ENCODE results near the gene CES2. TPM values are rescaled to one million over a fixed set of nuclear protein-coding genes. Genes with fewer than 3 reads are reported as not detected.

Gene CES2
- total and polyA plus RNA-seq, 2 donors (not counting 3 experiments of a cell fraction or from before 2014, with no cell fraction given): 19.1 to 28.8 TPM

DNA sequence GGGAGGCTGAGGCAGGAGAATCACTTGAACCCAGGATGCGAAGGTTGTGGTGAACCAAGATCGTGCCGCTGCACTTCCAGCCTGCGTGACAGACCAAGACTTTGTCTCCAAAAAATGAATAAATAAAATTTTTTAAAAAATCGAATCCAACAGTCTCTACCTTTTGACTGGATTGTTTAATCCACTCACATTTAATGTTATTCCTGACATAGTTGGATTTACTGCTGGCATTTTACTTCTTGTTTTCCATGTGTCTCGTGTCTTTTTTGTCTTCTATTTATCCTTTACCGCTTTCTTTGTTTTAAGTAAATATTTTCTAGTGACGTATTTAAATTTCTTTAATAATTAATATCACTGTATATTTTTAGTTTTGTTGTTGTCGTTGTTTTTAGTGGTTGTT, 47.7 kb downstream of the CES2 start:
- H3K4me3 ChIP-seq (replicated peaks in 1 of 3; ENCODE audit: insufficient read depth in 1 of 3, low read depth in 1 of 3, low read length in 3 of 3): no peak overlapping the region
- H3K27me3 ChIP-seq (ENCODE audit: control insufficient read depth in 2 of 2, insufficient read depth in 2 of 2, low read length in 2 of 2): no peaks in the 10 kb centered on the region
- DNase-seq (ENCODE audit: low read depth, low spot score) (no peak), FAIRE-seq (no peak)
- no peaks in the 10 kb centered on the region for H3K36me3 ChIP-seq (ENCODE audit: control insufficient read depth in 2 of 2, extremely low read depth in 1 of 2, insufficient read depth in 2 of 2, low read length in 2 of 2)
- H3K27ac ChIP-seq (ENCODE audit: insufficient read depth, low read depth, low read length): no peak overlapping the region
- intact Hi-C loops (cut with micrococcal nuclease) (no loop called here), dilution Hi-C loops (cut with MboI; ENCODE audit: extremely low pct_ligation_motif_present, low sequenced_read_pairs) (no loop called here)
- CTCF ChIA-PET: interaction anchor here (0.7 to 1.7 kb wide), 2 partner anchors 29 to 172 kb away, joined by 4 to 7 read pairs; no protein-coding TSS in a partner anchor
- no peaks in the 10 kb centered on the region for H4K20me1 ChIP-seq (replicated peaks; ENCODE audit: control insufficient read depth, extremely low read depth, insufficient read depth, low read length)
- no peaks in the 10 kb centered on the region for H3K4me1 ChIP-seq (ENCODE audit: control insufficient read depth, extremely low read depth, insufficient read depth, low read length)
- H3K4me2 ChIP-seq (ENCODE audit: insufficient read depth, low read length): no peak overlapping the region
- H3K9ac ChIP-seq (replicated peaks; ENCODE audit: extremely low read depth, insufficient read depth, low read length): no peak overlapping the region
- no peaks in the 10 kb centered on the region for H3K9me3 ChIP-seq (replicated peaks; ENCODE audit: control insufficient read depth, insufficient read depth, low read length)
- BruUV-seq (replicated peaks): no TSS peak
- H3K79me2 ChIP-seq (ENCODE audit: control insufficient read depth, insufficient read depth, low read length): no peaks in the 10 kb centered on the region
- TF ChIP-seq EZH2 (IDR thresholded peaks at IDR 0.05; ENCODE audit: borderline replicate concordance, low read depth, low read length, severe bottlenecking) (no peak), MYC (IDR thresholded peaks at IDR 0.05; ENCODE audit: low read depth, low read length) (no peak), MAX (IDR thresholded peaks at IDR 0.05; ENCODE audit: insufficient read depth, insufficient read length) (no peak)
- POLR2A ChIA-PET: no interaction called here
- H2AFZ ChIP-seq (ENCODE audit: low read depth, low read length): no peak overlapping the region
- no peaks in the 10 kb centered on the region for H3K9me1 ChIP-seq (replicated peaks; ENCODE audit: control insufficient read depth, extremely low read depth, insufficient read depth, low read length)

DNA sequence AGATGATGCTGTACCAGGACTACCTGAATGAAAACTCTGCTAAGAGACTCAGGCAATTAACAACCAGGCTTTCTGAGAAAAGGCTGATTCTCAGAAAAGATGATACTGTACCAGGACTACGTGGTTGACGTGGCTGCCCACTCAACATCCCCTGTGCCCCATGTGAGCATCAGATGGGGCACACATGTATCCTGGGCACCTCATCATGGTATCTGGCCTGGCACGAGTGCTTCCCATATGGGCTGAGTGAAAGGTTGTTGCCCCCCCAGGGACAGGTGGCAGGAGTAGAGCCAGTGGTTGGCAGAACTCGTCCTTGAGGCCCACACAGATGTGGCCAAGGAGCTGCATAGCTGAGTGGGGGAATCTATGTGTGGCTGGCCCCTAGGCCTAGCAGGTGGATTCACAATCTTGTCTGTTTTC, 49.6 kb downstream of the CES2 start:
- dilution Hi-C loops (cut with MboI; ENCODE audit: extremely low pct_ligation_motif_present, low sequenced_read_pairs): no loop called here
- Histone ChIP-seq H3K4me1 (ENCODE audit: control insufficient read depth, extremely low read depth, insufficient read depth, low read length) (no peaks in the 10 kb centered on the region), H3K27ac (ENCODE audit: insufficient read depth, low read depth, low read length) (no peak overlapping the region), H3K4me2 (ENCODE audit: insufficient read depth, low read length) (no peak overlapping the region), H3K4me3 (replicated peaks in 1 of 3; ENCODE audit: insufficient read depth in 1 of 3, low read depth in 1 of 3, low read length in 3 of 3) (no peak overlapping the region), H3K79me2 (ENCODE audit: control insufficient read depth, insufficient read depth, low read length) (no peaks in the 10 kb centered on the region), H3K27me3 (ENCODE audit: control insufficient read depth in 2 of 2, insufficient read depth in 2 of 2, low read length in 2 of 2) (no peaks in the 10 kb centered on the region), H2AFZ (ENCODE audit: low read depth, low read length) (no peak overlapping the region), H3K9me1 (replicated peaks; ENCODE audit: control insufficient read depth, extremely low read depth, insufficient read depth, low read length) (no peaks in the 10 kb centered on the region), H3K9ac (replicated peaks; ENCODE audit: extremely low read depth, insufficient read depth, low read length) (no peak overlapping the region), H3K9me3 (replicated peaks; ENCODE audit: control insufficient read depth, insufficient read depth, low read length) (no peaks in the 10 kb centered on the region), H4K20me1 (replicated peaks; ENCODE audit: control insufficient read depth, extremely low read depth, insufficient read depth, low read length) (no peaks in the 10 kb centered on the region), H3K36me3 (ENCODE audit: control insufficient read depth in 2 of 2, extremely low read depth in 1 of 2, insufficient read depth in 2 of 2, low read length in 2 of 2) (no peaks in the 10 kb centered on the region)
- POLR2A ChIA-PET: no interaction called here
- BruUV-seq (replicated peaks): no TSS peak
- intact Hi-C loops (cut with micrococcal nuclease): no loop called here
- FAIRE-seq (no peak), DNase-seq (ENCODE audit: low read depth, low spot score) (no peak)
- CTCF ChIA-PET: interaction anchor here (1.4 to 1.7 kb wide), 3 partner anchors 28 to 170 kb away, joined by 4 to 7 read pairs (median 7); no protein-coding TSS in a partner anchor
- TF ChIP-seq FOS (IDR thresholded peaks at IDR 0.05; ENCODE audit: borderline replicate concordance, insufficient read depth, low read length) (no peak), POLR2AphosphoS5 (IDR thresholded peaks at IDR 0.05; ENCODE audit: insufficient read depth, low read depth, low read length) (no peak), POLR2A (IDR thresholded peaks at IDR 0.05; ENCODE audit: low read depth, low read length) (no peak), MAX (IDR thresholded peaks at IDR 0.05; ENCODE audit: insufficient read depth, insufficient read length) (no peak)

All from endothelial cell of umbilical vein (primary cell).